Mesenchymal stem cell (in vitro differentiated cells and primary cell): ENCODE results near the gene PRKG2.
A peak's percentile ranks its signal among the peaks of the same experiment; 100 is the strongest.

ENCODE experiments used
- DNase-seq: peaks from one replicate; pipeline ENCODE4 v3.0.0-alpha.2; 2013
- H2AFZ ChIP-seq: one replicate; pipeline ENCODE4 v1.6.1; 2013; ENCODE audit warnings: low read depth, mild to moderate bottlenecking, control low read depth, inconsistent platforms, low read length, moderate library complexity
- H2AK5ac ChIP-seq: 2 replicates; pipeline ENCODE4 v1.6.1; 2013; ENCODE audit warnings: low read length, moderate library complexity, mild to moderate bottlenecking, inconsistent platforms; ENCODE audit not compliant: severe bottlenecking
- H2BK120ac ChIP-seq: one replicate; pipeline ENCODE4 v1.6.1; 2013; ENCODE audit warnings: low read depth, mild to moderate bottlenecking, inconsistent platforms, low read length, moderate library complexity
- H2BK12ac ChIP-seq, 2 experiments: one replicate each; pipeline ENCODE4 v1.6.1; 2013; ENCODE audit warnings: inconsistent platforms in 2 of 2, low read length in 2 of 2, mild to moderate bottlenecking in 2 of 2, moderate library complexity in 2 of 2, control low read depth in 1 of 2
- H2BK15ac ChIP-seq: one replicate; pipeline ENCODE4 v1.6.1; 2013; ENCODE audit warnings: mild to moderate bottlenecking, low read depth, inconsistent platforms; ENCODE audit not compliant: poor library complexity, severe bottlenecking
- H2BK5ac ChIP-seq: 2 replicates; pipeline ENCODE4 v1.6.1; 2013; ENCODE audit warnings: low read depth, mild to moderate bottlenecking, low read length, control low read depth, inconsistent platforms; ENCODE audit not compliant: poor library complexity, severe bottlenecking
- H3K14ac ChIP-seq, 2 experiments: one replicate each; pipeline ENCODE4 v1.6.1; 2013; ENCODE audit warnings: inconsistent platforms in 2 of 2, low read length in 2 of 2, control low read depth in 1 of 2, mild to moderate bottlenecking in 1 of 2, moderate library complexity in 1 of 2
- H3K18ac ChIP-seq, 2 experiments: one replicate each; pipeline ENCODE4 v1.6.1; 2013; ENCODE audit warnings: inconsistent platforms in 2 of 2, low read length in 2 of 2, control low read depth in 1 of 2, low read depth in 1 of 2, mild to moderate bottlenecking in 1 of 2
- H3K23ac ChIP-seq, 2 experiments: one replicate each; pipeline ENCODE4 v1.6.1; 2013; ENCODE audit warnings: inconsistent platforms in 2 of 2, low read length in 2 of 2, mild to moderate bottlenecking in 2 of 2, moderate library complexity in 2 of 2, control low read depth in 1 of 2
- H3K27ac ChIP-seq: 2 replicates; pipeline ENCODE4 v1.5.1; 2013; ENCODE audit warnings: mild to moderate bottlenecking, moderate library complexity, low read length, control low read depth, inconsistent platforms; ENCODE audit not compliant: poor library complexity, severe bottlenecking
- H3K27me3 ChIP-seq, 2 experiments: 2 replicates each; pipeline versions ENCODE4 v1.6.1 to v1.7.0; 2013; ENCODE audit warnings: low read length in 2 of 2, mild to moderate bottlenecking in 2 of 2, moderate library complexity in 2 of 2, control low read depth in 1 of 2, inconsistent platforms in 1 of 2; ENCODE audit not compliant: control insufficient read depth in 1 of 2, insufficient read depth in 1 of 2
- H3K36me3 ChIP-seq, 2 experiments: 2 replicates each; pipeline versions ENCODE4 v1.6.1 to v1.7.0; 2013; ENCODE audit warnings: low read length in 2 of 2, control low read depth in 1 of 2, inconsistent platforms in 1 of 2, low read depth in 1 of 2, mild to moderate bottlenecking in 1 of 2; ENCODE audit not compliant: insufficient read depth in 2 of 2, control insufficient read depth in 1 of 2
- H3K4ac ChIP-seq, 2 experiments: one replicate each; pipeline ENCODE4 v1.6.1; 2013; ENCODE audit warnings: inconsistent platforms in 2 of 2, low read length in 2 of 2, mild to moderate bottlenecking in 2 of 2, moderate library complexity in 2 of 2, control low read depth in 1 of 2, low read depth in 1 of 2
- H3K4me1 ChIP-seq: 2 replicates; pipeline ENCODE4 v1.6.1; 2013; ENCODE audit warnings: low read depth, low read length, control low read depth; ENCODE audit not compliant: control insufficient read depth, insufficient read depth
- H3K4me2 ChIP-seq: 2 replicates; pipeline ENCODE4 v1.6.1; 2013; ENCODE audit warnings: low read length, mild to moderate bottlenecking, inconsistent platforms; ENCODE audit not compliant: poor library complexity, severe bottlenecking
- H3K4me3 ChIP-seq, 2 experiments: 2 replicates each; pipeline versions ENCODE4 v1.5.1 to v1.7.0; 2013; ENCODE audit warnings: low read length in 2 of 2, mild to moderate bottlenecking in 2 of 2, control low read depth in 1 of 2, low read depth in 1 of 2; ENCODE audit not compliant: insufficient read depth in 1 of 2
- H3K79me1 ChIP-seq: replicated peaks from 2 replicates; pipeline ENCODE4 v1.6.1; 2013; ENCODE audit warnings: mild to moderate bottlenecking, control low read depth, low read length, inconsistent platforms; ENCODE audit not compliant: poor library complexity, severe bottlenecking
- H3K9ac ChIP-seq: 2 replicates; pipeline ENCODE4 v1.7.0; 2013; ENCODE audit warnings: mild to moderate bottlenecking, low read length, moderate library complexity
- H3K9me3 ChIP-seq: 2 replicates; pipeline ENCODE4 v1.7.0; 2013; ENCODE audit warnings: mild to moderate bottlenecking, low read length; ENCODE audit not compliant: control insufficient read depth
- H4K8ac ChIP-seq: one replicate; pipeline ENCODE4 v1.6.1; 2013; ENCODE audit warnings: inconsistent platforms, mild to moderate bottlenecking, low read length, moderate library complexity
- H4K91ac ChIP-seq: one replicate; pipeline ENCODE4 v1.6.1; 2013; ENCODE audit warnings: mild to moderate bottlenecking, low read length, inconsistent platforms
- WGBS: methylation state at CpG from one replicate; pipeline ENCODE4 v1.1.7; 2013; ENCODE audit warnings: mixed read lengths; 5-methylcytosine and 5-hydroxymethylcytosine counted together

The PRKG2 gene

DNA sequence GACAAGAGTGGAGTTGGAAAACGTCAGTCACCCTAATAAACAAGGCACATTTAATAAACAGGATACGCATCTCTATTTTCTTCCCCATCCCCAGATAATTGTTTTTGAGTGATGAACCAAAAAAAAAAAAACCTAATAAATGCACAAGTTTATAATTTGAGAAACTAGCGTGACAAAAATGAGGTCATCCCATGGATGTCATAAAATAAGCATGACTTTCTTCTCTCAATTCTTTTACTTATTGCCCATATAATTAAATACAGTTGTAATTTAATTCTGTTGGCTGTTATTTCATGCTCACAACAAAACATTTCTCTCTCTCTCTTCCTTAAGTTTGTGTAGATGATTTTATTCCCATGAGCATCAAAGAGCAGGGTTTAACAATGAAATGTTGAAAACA lies 20.7 kb downstream of the PRKG2 start:
- WGBS: no CpG with 5 or more reads among the region's 3 CpGs
- DNase-seq: no peak

GRCh38 chr4:81180916-81181315 lies 34.1 kb downstream of the PRKG2 start:
- H2BK15ac ChIP-seq: no peak overlapping the region
- no peak for DNase-seq
- no peak overlapping the region for H2BK12ac ChIP-seq
- no peak overlapping the region for H2BK120ac ChIP-seq
- H3K4me3 ChIP-seq: no peak overlapping the region
- H4K8ac ChIP-seq: no peak overlapping the region
- H2BK5ac ChIP-seq: no peak overlapping the region
- no peaks in the 10 kb centered on the region for H3K79me1 ChIP-seq
- H2AFZ ChIP-seq: no peak overlapping the region
- peaks cover 9% of the 10 kb centered on the region for H3K9me3 ChIP-seq
- H3K27me3 ChIP-seq: no peaks in the 10 kb centered on the region
- no peaks in the 10 kb centered on the region for H3K4me1 ChIP-seq
- H3K27ac ChIP-seq: no peak overlapping the region
- no peak overlapping the region for H3K4ac ChIP-seq
- no peak overlapping the region for H4K91ac ChIP-seq
- H2AK5ac ChIP-seq: no peak overlapping the region
- H3K4me2 ChIP-seq: no peak overlapping the region
- H3K9ac ChIP-seq: no peak overlapping the region
- H3K18ac ChIP-seq: no peak overlapping the region
- H3K36me3 ChIP-seq: peaks cover 0 to 10% of the 10 kb centered on the region in 2 experiments
- no peak overlapping the region for H3K14ac ChIP-seq
- no peak overlapping the region for H3K23ac ChIP-seq
- WGBS: 100% methylated on average over 1 of the region's 1 CpG

More for the DNA sequence above, 20.7 kb downstream of the PRKG2 start:
- Histone ChIP-seq H3K27me3 (no peaks in the 10 kb centered on the region), H3K9ac (no peak overlapping the region), H2AFZ (no peak overlapping the region), H3K18ac (no peak overlapping the region), H3K23ac (no peak overlapping the region), H2BK5ac (no peak overlapping the region), H3K4me2 (no peak overlapping the region), H2AK5ac (no peak overlapping the region), H2BK12ac (no peak overlapping the region), H3K4ac (no peak overlapping the region), H3K4me3 (no peak overlapping the region), H3K36me3 (peaks cover 0 to 10% of the 10 kb centered on the region in 2 experiments), H2BK15ac (no peak overlapping the region), H2BK120ac (no peak overlapping the region), H4K8ac (no peak overlapping the region), H3K79me1 (no peaks in the 10 kb centered on the region), H4K91ac (no peak overlapping the region), H3K4me1 (no peaks in the 10 kb centered on the region), H3K9me3 (no peaks in the 10 kb centered on the region), H3K27ac (no peak overlapping the region), H3K14ac (no peak overlapping the region)

DNA sequence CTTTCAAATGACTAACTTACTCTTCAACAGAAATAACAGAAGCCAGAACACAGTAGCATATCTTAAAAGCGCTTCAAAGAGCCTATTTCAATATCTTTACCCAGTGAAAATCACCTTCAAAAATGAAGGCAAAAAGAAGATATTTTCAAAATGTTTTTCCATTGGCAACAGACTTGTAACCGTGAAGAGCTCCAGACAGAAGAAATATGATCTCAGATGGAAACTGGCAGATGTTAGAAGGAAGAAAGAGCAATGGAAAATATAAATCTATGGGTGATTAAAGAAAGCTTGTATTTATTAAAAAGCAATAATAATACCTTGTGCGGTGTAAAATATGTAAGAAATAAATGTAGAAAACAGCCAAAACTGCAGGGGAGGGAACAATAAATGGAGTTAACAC lies 35.7 kb downstream of the PRKG2 start:
- no peak overlapping the region for H2AK5ac ChIP-seq
- H3K23ac ChIP-seq: no peak overlapping the region
- no peak overlapping the region for H3K18ac ChIP-seq
- DNase-seq: no peak
- H4K8ac ChIP-seq: no peak overlapping the region
- no peaks in the 10 kb centered on the region for H3K4me1 ChIP-seq
- H3K27ac ChIP-seq: no peak overlapping the region
- no peak overlapping the region for H3K4ac ChIP-seq
- peaks cover 0 to 17% of the 10 kb centered on the region in 2 experiments for H3K36me3 ChIP-seq
- no peak overlapping the region for H3K4me2 ChIP-seq
- 70% methylated on average over 2 of the region's 3 CpGs for WGBS
- no peak overlapping the region for H2AFZ ChIP-seq
- H2BK5ac ChIP-seq: no peak overlapping the region
- H3K14ac ChIP-seq: no peak overlapping the region
- H3K27me3 ChIP-seq: no peaks in the 10 kb centered on the region
- H3K9me3 ChIP-seq: peaks cover 9% of the 10 kb centered on the region
- no peak overlapping the region for H3K4me3 ChIP-seq
- no peak overlapping the region for H2BK15ac ChIP-seq
- no peak overlapping the region for H4K91ac ChIP-seq
- H3K9ac ChIP-seq: no peak overlapping the region
- H3K79me1 ChIP-seq: no peaks in the 10 kb centered on the region
- H2BK12ac ChIP-seq: no peak overlapping the region
- H2BK120ac ChIP-seq: no peak overlapping the region

DNA sequence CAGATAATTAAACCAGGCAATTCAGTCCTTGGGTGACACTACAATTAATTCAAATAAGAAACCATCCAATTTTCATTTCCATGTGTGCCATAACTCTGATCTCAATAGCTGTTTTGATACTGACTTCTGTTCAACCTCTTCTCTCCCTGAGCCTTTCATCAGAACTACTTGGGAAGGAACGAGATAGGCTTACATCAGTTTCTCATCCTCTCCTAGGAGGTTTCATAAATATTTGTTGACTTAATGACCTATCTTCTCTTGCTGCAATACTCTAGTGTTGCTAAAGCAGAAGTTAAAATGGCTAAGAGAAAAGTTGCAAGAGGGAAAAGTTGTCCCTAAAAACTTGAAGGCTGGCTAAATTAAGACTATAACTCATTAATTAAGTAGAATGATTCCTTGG lies 41.8 kb downstream of the PRKG2 start:
- H2AFZ ChIP-seq: no peak overlapping the region
- no peak overlapping the region for H2BK5ac ChIP-seq
- H4K91ac ChIP-seq: no peak overlapping the region
- peak; percentile 34 for DNase-seq
- H3K14ac ChIP-seq: no peak overlapping the region
- no peak overlapping the region for H2BK120ac ChIP-seq
- H2BK15ac ChIP-seq: no peak overlapping the region
- H3K4me2 ChIP-seq: no peak overlapping the region
- no peaks in the 10 kb centered on the region for H3K27me3 ChIP-seq
- no CpG with 5 or more reads among the region's 1 CpG for WGBS
- no peaks in the 10 kb centered on the region for H3K79me1 ChIP-seq
- H3K36me3 ChIP-seq: peaks cover 0 to 44% of the 10 kb centered on the region in 2 experiments
- peaks cover 5% of the 10 kb centered on the region for H3K9me3 ChIP-seq
- H3K4me1 ChIP-seq: no peaks in the 10 kb centered on the region
- no peak overlapping the region for H3K23ac ChIP-seq
- H3K9ac ChIP-seq: no peak overlapping the region
- no peak overlapping the region for H2BK12ac ChIP-seq
- H3K18ac ChIP-seq: no peak overlapping the region
- H4K8ac ChIP-seq: no peak overlapping the region
- no peak overlapping the region for H2AK5ac ChIP-seq
- H3K27ac ChIP-seq: no peak overlapping the region
- no peak overlapping the region for H3K4ac ChIP-seq
- no peak overlapping the region for H3K4me3 ChIP-seq
